Measurements from ENCODE around the gene EXPH5. TPM values are rescaled to one million over a fixed set of nuclear protein-coding genes. Genes with fewer than 3 reads are reported as not detected.

EXPH5 gene
- total and polyA plus RNA-seq, 4 donors = 0.84 to 8.2 (median 2.2) TPM

- H3K4me1 ChIP-seq (ENCODE audit: control insufficient read depth, insufficient read depth, low read length) = peaks cover 14% of the 10 kb centered on the region
- no peaks in the 10 kb centered on the region for H3K9me3 ChIP-seq (ENCODE audit: control insufficient read depth, insufficient read depth, low read length)
- H3K36me3 ChIP-seq (ENCODE audit: control insufficient read depth, insufficient read depth, low read length) = peaks cover under 1% of the 10 kb centered on the region
- H3K27ac ChIP-seq (ENCODE audit: low read depth, low read length) = no peak overlapping the region
- H3K27me3 ChIP-seq (ENCODE audit: control insufficient read depth, insufficient read depth, low read length) = no peaks in the 10 kb centered on the region
- no peak for DNase-seq (ENCODE audit: low read depth in 4 of 6, low spot score in 6 of 6)
- WGBS (ENCODE audit: insufficient coverage) = no CpG with 5 or more reads among the region's 3 CpGs
- no peak overlapping the region for H3K4me3 ChIP-seq (ENCODE audit: low read depth, low read length)
Measured at GRCh38 chr11:108495326-108495725, 98.2 kb downstream of the EXPH5 start.

- H3K36me3 ChIP-seq (ENCODE audit: control insufficient read depth, insufficient read depth, low read length) = peaks cover 10% of the 10 kb centered on the region
- H3K27ac ChIP-seq (ENCODE audit: low read depth, low read length) = no peak overlapping the region
- H3K27me3 ChIP-seq (ENCODE audit: control insufficient read depth, insufficient read depth, low read length) = no peaks in the 10 kb centered on the region
- H3K4me3 ChIP-seq (ENCODE audit: low read depth, low read length) = no peak overlapping the region
- peak in 1 of 6 donors; percentile 7 for DNase-seq (ENCODE audit: low read depth in 4 of 6, low spot score in 6 of 6)
- WGBS (ENCODE audit: insufficient coverage) = 67% methylated on average over 1 of the region's 6 CpGs
- H3K4me1 ChIP-seq (ENCODE audit: control insufficient read depth, insufficient read depth, low read length) = peaks cover 14% of the 10 kb centered on the region
- no peaks in the 10 kb centered on the region for H3K9me3 ChIP-seq (ENCODE audit: control insufficient read depth, insufficient read depth, low read length)
Measured at GRCh38 chr11:108494182-108494581, 99.4 kb downstream of the EXPH5 start.

GRCh38 chr11:108491936-108492335 lies 101.6 kb downstream of the EXPH5 start:
- DNase-seq (ENCODE audit: low read depth in 4 of 6, low spot score in 6 of 6) = no peak
- H3K4me1 ChIP-seq (ENCODE audit: control insufficient read depth, insufficient read depth, low read length) = no peaks in the 10 kb centered on the region
- H3K36me3 ChIP-seq (ENCODE audit: control insufficient read depth, insufficient read depth, low read length) = peaks cover 12% of the 10 kb centered on the region
- no peaks in the 10 kb centered on the region for H3K9me3 ChIP-seq (ENCODE audit: control insufficient read depth, insufficient read depth, low read length)
- no peaks in the 10 kb centered on the region for H3K27me3 ChIP-seq (ENCODE audit: control insufficient read depth, insufficient read depth, low read length)
- no peak overlapping the region for H3K27ac ChIP-seq (ENCODE audit: low read depth, low read length)
- H3K4me3 ChIP-seq (ENCODE audit: low read depth, low read length) = no peak overlapping the region
- WGBS (ENCODE audit: insufficient coverage) = no CpG with 5 or more reads among the region's 3 CpGs

GRCh38 chr11:108486828-108487227 lies 106.7 kb downstream of the EXPH5 start:
- no peak for DNase-seq (ENCODE audit: low read depth in 4 of 6, low spot score in 6 of 6)
- Histone ChIP-seq H3K27ac (ENCODE audit: low read depth, low read length) (no peak overlapping the region), H3K9me3 (ENCODE audit: control insufficient read depth, insufficient read depth, low read length) (no peaks in the 10 kb centered on the region), H3K4me1 (ENCODE audit: control insufficient read depth, insufficient read depth, low read length) (no peaks in the 10 kb centered on the region), H3K27me3 (ENCODE audit: control insufficient read depth, insufficient read depth, low read length) (no peaks in the 10 kb centered on the region), H3K4me3 (ENCODE audit: low read depth, low read length) (no peak overlapping the region), H3K36me3 (ENCODE audit: control insufficient read depth, insufficient read depth, low read length) (peaks cover 23% of the 10 kb centered on the region)
- 100% methylated on average over 3 of the region's 3 CpGs for WGBS (ENCODE audit: insufficient coverage)

- WGBS (ENCODE audit: insufficient coverage) = 100% methylated on average over 1 of the region's 3 CpGs
- H3K9me3 ChIP-seq (ENCODE audit: control insufficient read depth, insufficient read depth, low read length) = no peaks in the 10 kb centered on the region
Measured at GRCh38 chr11:108486331-108486730, 107.2 kb downstream of the EXPH5 start.

GRCh38 chr11:108483163-108483562 lies 110.4 kb downstream of the EXPH5 start:
- Histone ChIP-seq H3K4me1 (ENCODE audit: control insufficient read depth, insufficient read depth, low read length) (no peaks in the 10 kb centered on the region), H3K4me3 (ENCODE audit: low read depth, low read length) (no peak overlapping the region), H3K9me3 (ENCODE audit: control insufficient read depth, insufficient read depth, low read length) (no peaks in the 10 kb centered on the region), H3K27me3 (ENCODE audit: control insufficient read depth, insufficient read depth, low read length) (no peaks in the 10 kb centered on the region), H3K36me3 (ENCODE audit: control insufficient read depth, insufficient read depth, low read length) (peaks cover 13% of the 10 kb centered on the region), H3K27ac (ENCODE audit: low read depth, low read length) (no peak overlapping the region)
- DNase-seq (ENCODE audit: low read depth in 4 of 6, low spot score in 6 of 6) = no peak

More at GRCh38 chr11:108486331-108486730, 107.2 kb downstream of the EXPH5 start:
- Histone ChIP-seq H3K36me3 (ENCODE audit: control insufficient read depth, insufficient read depth, low read length) (peaks cover 23% of the 10 kb centered on the region), H3K27ac (ENCODE audit: low read depth, low read length) (no peak overlapping the region), H3K4me3 (ENCODE audit: low read depth, low read length) (no peak overlapping the region), H3K27me3 (ENCODE audit: control insufficient read depth, insufficient read depth, low read length) (no peaks in the 10 kb centered on the region), H3K4me1 (ENCODE audit: control insufficient read depth, insufficient read depth, low read length) (no peaks in the 10 kb centered on the region)
- no peak for DNase-seq (ENCODE audit: low read depth in 4 of 6, low spot score in 6 of 6)

GRCh38 chr11:108474664-108475463 lies 118.7 kb downstream of the EXPH5 start:
- Histone ChIP-seq H3K36me3 (ENCODE audit: control insufficient read depth, insufficient read depth, low read length) (peaks cover 16% of the 10 kb centered on the region), H3K4me3 (ENCODE audit: low read depth, low read length) (no peak overlapping the region), H3K9me3 (ENCODE audit: control insufficient read depth, insufficient read depth, low read length) (no peaks in the 10 kb centered on the region), H3K27me3 (ENCODE audit: control insufficient read depth, insufficient read depth, low read length) (no peaks in the 10 kb centered on the region), H3K27ac (ENCODE audit: low read depth, low read length) (no peak overlapping the region), H3K4me1 (ENCODE audit: control insufficient read depth, insufficient read depth, low read length) (no peaks in the 10 kb centered on the region)
- no peak for DNase-seq (ENCODE audit: low read depth in 4 of 6, low spot score in 6 of 6)
- WGBS (ENCODE audit: insufficient coverage) = 100% methylated on average over 3 of the region's 11 CpGs

GRCh38 chr11:108472681-108473080 lies 120.9 kb downstream of the EXPH5 start:
- H3K27ac ChIP-seq (ENCODE audit: low read depth, low read length) = no peak overlapping the region
- no peaks in the 10 kb centered on the region for H3K27me3 ChIP-seq (ENCODE audit: control insufficient read depth, insufficient read depth, low read length)
- H3K4me1 ChIP-seq (ENCODE audit: control insufficient read depth, insufficient read depth, low read length) = peaks cover 4% of the 10 kb centered on the region
- no peaks in the 10 kb centered on the region for H3K9me3 ChIP-seq (ENCODE audit: control insufficient read depth, insufficient read depth, low read length)
- no CpG with 5 or more reads among the region's 1 CpG for WGBS (ENCODE audit: insufficient coverage)
- H3K36me3 ChIP-seq (ENCODE audit: control insufficient read depth, insufficient read depth, low read length) = peaks cover 14% of the 10 kb centered on the region
- no peak overlapping the region for H3K4me3 ChIP-seq (ENCODE audit: low read depth, low read length)
- DNase-seq (ENCODE audit: low read depth in 4 of 6, low spot score in 6 of 6) = no peak

GRCh38 chr11:108468478-108468864 lies 125.1 kb downstream of the EXPH5 start:
- Histone ChIP-seq H3K9me3 (ENCODE audit: control insufficient read depth, insufficient read depth, low read length) (no peaks in the 10 kb centered on the region), H3K36me3 (ENCODE audit: control insufficient read depth, insufficient read depth, low read length) (no peaks in the 10 kb centered on the region), H3K4me3 (ENCODE audit: low read depth, low read length) (no peak overlapping the region), H3K27ac (ENCODE audit: low read depth, low read length) (no peak overlapping the region), H3K27me3 (ENCODE audit: control insufficient read depth, insufficient read depth, low read length) (no peaks in the 10 kb centered on the region), H3K4me1 (ENCODE audit: control insufficient read depth, insufficient read depth, low read length) (peaks cover 5% of the 10 kb centered on the region)
- no CpG with 5 or more reads among the region's 1 CpG for WGBS (ENCODE audit: insufficient coverage)
- no peak for DNase-seq (ENCODE audit: low read depth in 4 of 6, low spot score in 6 of 6)

Measured in spinal cord (tissue), 10 donors.